Hindlimb muscle (tissue), 1 donor: ENCODE results near the gene BAHCC1. TPM values are rescaled to one million over a fixed set of nuclear protein-coding genes. Genes with fewer than 3 reads are reported as not detected.
A peak's percentile ranks its signal among the peaks of the same experiment; 100 is the strongest.

Source experiments
- DNase-seq: peaks from one replicate; pipeline ENCODE4 v3.0.0-alpha.2; 2013
- polyA plus RNA-seq: library from polyadenylated mRNA; unstranded; fragments of 120-200 nt; gene quantifications from one replicate; pipeline ENCODE4 v1.2.1, GENCODE V29; 2013; ENCODE audit not compliant: insufficient read length

BAHCC1 gene
- polyA plus RNA-seq, 1 donor = 17.9 TPM

- no peak for DNase-seq
These were observed 67.4 kb downstream of the BAHCC1 start for GRCh38 chr17:81462506-81463125.

- no peak for DNase-seq
These were observed 68.2 kb downstream of the BAHCC1 start for GRCh38 chr17:81463506-81463905.

GRCh38 chr17:81464586-81464985 lies 69.3 kb downstream of the BAHCC1 start:
- no peak for DNase-seq

- DNase-seq = no peak
These were observed 70.7 kb downstream of the BAHCC1 start for GRCh38 chr17:81465910-81466309.

- DNase-seq = no peak
These were observed 71.6 kb downstream of the BAHCC1 start for GRCh38 chr17:81466564-81467472.

GRCh38 chr17:81468111-81468769 lies 73.0 kb downstream of the BAHCC1 start:
- no peak for DNase-seq

- DNase-seq = no peak
These were observed 73.5 kb downstream of the BAHCC1 start for GRCh38 chr17:81468770-81469121.

- no peak for DNase-seq
These were observed 74.0 kb downstream of the BAHCC1 start for GRCh38 chr17:81469266-81469665.

GRCh38 chr17:81470270-81470943 lies 75.2 kb downstream of the BAHCC1 start:
- no peak for DNase-seq

- no peak for DNase-seq
These were observed 75.9 kb downstream of the BAHCC1 start for GRCh38 chr17:81470944-81471817.

- DNase-seq = peak; percentile 95
These were observed 76.7 kb downstream of the BAHCC1 start for GRCh38 chr17:81471818-81472456.

GRCh38 chr17:81473019-81473418 lies 77.8 kb downstream of the BAHCC1 start:
- DNase-seq = no peak

- DNase-seq = no peak
These were observed 79.7 kb downstream of the BAHCC1 start for GRCh38 chr17:81474958-81475357.

- DNase-seq = no peak
These were observed 80.8 kb downstream of the BAHCC1 start for GRCh38 chr17:81476097-81476496.

- DNase-seq = no peak
These were observed 81.4 kb downstream of the BAHCC1 start for GRCh38 chr17:81476635-81477034.

- DNase-seq = no peak
These were observed 81.9 kb downstream of the BAHCC1 start for GRCh38 chr17:81477173-81477572.

GRCh38 chr17:81478119-81478518 lies 82.9 kb downstream of the BAHCC1 start:
- DNase-seq = no peak

GRCh38 chr17:81479175-81480071 lies 84.2 kb downstream of the BAHCC1 start:
- DNase-seq = no peak

- no peak for DNase-seq
These were observed 85.1 kb downstream of the BAHCC1 start for GRCh38 chr17:81480140-81481072.
